ENCODE data around the gene RABEP1.

GRCh38 chr17:5364156-5364555 lies 82.1 kb downstream of the RABEP1 start:
- TF ChIP-seq SUZ12 (IDR thresholded peaks at IDR 0.05) (no peak), ELF4 (IDR thresholded peaks at IDR 0.05) (no peak), FOXA1 (IDR thresholded peaks at IDR 0.05) (no peak), FOXM1 (IDR thresholded peaks at IDR 0.05; ENCODE audit: borderline replicate concordance) (no peak), BHLHE40 (IDR thresholded peaks at IDR 0.05; ENCODE audit: borderline replicate concordance) (no peak), SP1 (IDR thresholded peaks at IDR 0.05) (no peak), ZNF384 (IDR thresholded peaks at IDR 0.05) (no peak), NFRKB (IDR thresholded peaks at IDR 0.05) (no peak)
